Panc1 (cell line): Measurements from ENCODE around the gene GFER.

Experiments
- POLR2AphosphoS5 ChIP-seq: IDR thresholded peaks from 2 replicates; pipeline ENCODE4 v1.6.1; 2012; ENCODE audit warnings: mild to moderate bottlenecking, low read depth, low read length, moderate library complexity
- SIN3A ChIP-seq: IDR thresholded peaks from 2 replicates; pipeline ENCODE4 v1.6.1; 2012; ENCODE audit warnings: low read depth, mild to moderate bottlenecking, low read length, moderate library complexity, borderline replicate concordance; ENCODE audit not compliant: insufficient read depth
- TCF7L2 ChIP-seq: IDR thresholded peaks from 2 replicates; pipeline ENCODE4 v1.6.1; 2011; ENCODE audit warnings: mild to moderate bottlenecking, low read depth, low read length, inconsistent platforms
- TF ChIP-seq, protein P1 (sequence below): fragments of 450-650 bp; IDR thresholded peaks from 2 replicates; pipeline ENCODE4 v1.5.1; 2017; ENCODE audit warnings: mild to moderate bottlenecking
- TF ChIP-seq, protein P2 (sequence below), 2 experiments: IDR thresholded peaks; 2 replicates each; pipeline ENCODE4 v1.6.1; 2011 to 2012; ENCODE audit warnings: low read depth in 2 of 2, control low read depth in 1 of 2, low read length in 1 of 2, mild to moderate bottlenecking in 1 of 2, moderate library complexity in 1 of 2; ENCODE audit not compliant: insufficient read depth in 1 of 2

DNA sequence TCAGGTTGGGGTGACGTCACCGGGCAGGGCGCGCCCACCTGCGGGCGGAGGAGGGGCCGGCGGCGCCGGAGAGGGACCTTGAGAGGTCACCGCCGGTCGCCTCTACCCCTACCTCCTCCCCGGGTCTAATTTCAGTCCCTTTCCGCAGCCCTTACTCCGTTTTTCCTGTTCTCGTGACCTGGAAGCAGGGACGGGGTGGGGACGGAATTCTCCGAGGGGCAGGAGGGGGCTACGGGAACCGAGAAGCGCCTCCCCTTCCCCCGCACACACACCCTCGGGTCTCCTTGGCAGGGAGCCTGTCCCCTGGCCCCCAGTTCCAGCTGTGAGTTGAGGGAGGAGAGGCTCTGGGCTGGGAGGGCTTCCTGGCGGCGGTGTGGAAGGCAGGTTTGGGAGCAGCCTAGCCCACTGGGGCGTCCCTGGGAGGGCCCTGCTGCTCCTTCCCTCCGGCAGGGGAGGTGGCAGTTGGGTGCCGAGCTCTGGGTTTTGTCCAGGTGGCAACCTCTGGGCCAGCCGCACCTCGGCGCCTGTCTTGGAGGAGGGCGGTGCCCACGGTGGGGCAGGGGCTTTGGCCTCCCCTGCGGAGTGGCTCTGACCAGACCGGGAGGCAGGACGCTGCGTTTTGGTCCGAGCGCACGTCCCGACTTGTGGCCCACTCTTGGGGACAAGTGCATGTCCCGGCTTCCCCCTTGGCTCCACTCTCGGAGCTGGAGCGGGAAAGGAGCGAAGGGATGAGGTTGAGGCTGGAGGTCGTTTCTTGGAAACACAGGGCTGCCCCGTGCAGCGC is 6.5 kb downstream of the GFER start:
- TF ChIP-seq, protein P1, sequence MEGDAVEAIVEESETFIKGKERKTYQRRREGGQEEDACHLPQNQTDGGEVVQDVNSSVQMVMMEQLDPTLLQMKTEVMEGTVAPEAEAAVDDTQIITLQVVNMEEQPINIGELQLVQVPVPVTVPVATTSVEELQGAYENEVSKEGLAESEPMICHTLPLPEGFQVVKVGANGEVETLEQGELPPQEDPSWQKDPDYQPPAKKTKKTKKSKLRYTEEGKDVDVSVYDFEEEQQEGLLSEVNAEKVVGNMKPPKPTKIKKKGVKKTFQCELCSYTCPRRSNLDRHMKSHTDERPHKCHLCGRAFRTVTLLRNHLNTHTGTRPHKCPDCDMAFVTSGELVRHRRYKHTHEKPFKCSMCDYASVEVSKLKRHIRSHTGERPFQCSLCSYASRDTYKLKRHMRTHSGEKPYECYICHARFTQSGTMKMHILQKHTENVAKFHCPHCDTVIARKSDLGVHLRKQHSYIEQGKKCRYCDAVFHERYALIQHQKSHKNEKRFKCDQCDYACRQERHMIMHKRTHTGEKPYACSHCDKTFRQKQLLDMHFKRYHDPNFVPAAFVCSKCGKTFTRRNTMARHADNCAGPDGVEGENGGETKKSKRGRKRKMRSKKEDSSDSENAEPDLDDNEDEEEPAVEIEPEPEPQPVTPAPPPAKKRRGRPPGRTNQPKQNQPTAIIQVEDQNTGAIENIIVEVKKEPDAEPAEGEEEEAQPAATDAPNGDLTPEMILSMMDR: no peak
- TF ChIP-seq POLR2AphosphoS5 (no peak), SIN3A (no peak), TCF7L2 (no peak)
- TF ChIP-seq, protein P2, sequence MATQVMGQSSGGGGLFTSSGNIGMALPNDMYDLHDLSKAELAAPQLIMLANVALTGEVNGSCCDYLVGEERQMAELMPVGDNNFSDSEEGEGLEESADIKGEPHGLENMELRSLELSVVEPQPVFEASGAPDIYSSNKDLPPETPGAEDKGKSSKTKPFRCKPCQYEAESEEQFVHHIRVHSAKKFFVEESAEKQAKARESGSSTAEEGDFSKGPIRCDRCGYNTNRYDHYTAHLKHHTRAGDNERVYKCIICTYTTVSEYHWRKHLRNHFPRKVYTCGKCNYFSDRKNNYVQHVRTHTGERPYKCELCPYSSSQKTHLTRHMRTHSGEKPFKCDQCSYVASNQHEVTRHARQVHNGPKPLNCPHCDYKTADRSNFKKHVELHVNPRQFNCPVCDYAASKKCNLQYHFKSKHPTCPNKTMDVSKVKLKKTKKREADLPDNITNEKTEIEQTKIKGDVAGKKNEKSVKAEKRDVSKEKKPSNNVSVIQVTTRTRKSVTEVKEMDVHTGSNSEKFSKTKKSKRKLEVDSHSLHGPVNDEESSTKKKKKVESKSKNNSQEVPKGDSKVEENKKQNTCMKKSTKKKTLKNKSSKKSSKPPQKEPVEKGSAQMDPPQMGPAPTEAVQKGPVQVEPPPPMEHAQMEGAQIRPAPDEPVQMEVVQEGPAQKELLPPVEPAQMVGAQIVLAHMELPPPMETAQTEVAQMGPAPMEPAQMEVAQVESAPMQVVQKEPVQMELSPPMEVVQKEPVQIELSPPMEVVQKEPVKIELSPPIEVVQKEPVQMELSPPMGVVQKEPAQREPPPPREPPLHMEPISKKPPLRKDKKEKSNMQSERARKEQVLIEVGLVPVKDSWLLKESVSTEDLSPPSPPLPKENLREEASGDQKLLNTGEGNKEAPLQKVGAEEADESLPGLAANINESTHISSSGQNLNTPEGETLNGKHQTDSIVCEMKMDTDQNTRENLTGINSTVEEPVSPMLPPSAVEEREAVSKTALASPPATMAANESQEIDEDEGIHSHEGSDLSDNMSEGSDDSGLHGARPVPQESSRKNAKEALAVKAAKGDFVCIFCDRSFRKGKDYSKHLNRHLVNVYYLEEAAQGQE (IDR thresholded peaks at IDR 0.05; ENCODE audit: insufficient read depth in 1 of 2, low read depth in 2 of 2, low read length in 1 of 2): no peak
